Adrenal gland (tissue), 5 donors: ENCODE data around the gene SLAMF9.

Source experiments
- CTCF ChIP-seq, 6 experiments: fragments of 450-650 bp in 4 of 6; fragments of 200-600 bp in 2 of 6; sonication (generic) in 1 of 6; IDR thresholded peaks; 1 replicate in 5 of 6; 2 replicates in 1 of 6; pipeline versions ENCODE4 v1.5.1 to v1.8.0; 2016 to 2021; ENCODE audit warnings: antibody characterized with exemption in 6 of 6, mild to moderate bottlenecking in 2 of 6, moderate library complexity in 1 of 6
- POLR2A ChIP-seq, 2 donors: fragments of 450-650 bp; IDR thresholded peaks; one replicate each; pipeline ENCODE4 v1.6.1; 2017; ENCODE audit warnings: antibody characterized with exemption in 2 of 2, mild to moderate bottlenecking in 2 of 2, moderate library complexity in 1 of 2
- donor health status: DM: no; HTN: no; CAD: no.

DNA sequence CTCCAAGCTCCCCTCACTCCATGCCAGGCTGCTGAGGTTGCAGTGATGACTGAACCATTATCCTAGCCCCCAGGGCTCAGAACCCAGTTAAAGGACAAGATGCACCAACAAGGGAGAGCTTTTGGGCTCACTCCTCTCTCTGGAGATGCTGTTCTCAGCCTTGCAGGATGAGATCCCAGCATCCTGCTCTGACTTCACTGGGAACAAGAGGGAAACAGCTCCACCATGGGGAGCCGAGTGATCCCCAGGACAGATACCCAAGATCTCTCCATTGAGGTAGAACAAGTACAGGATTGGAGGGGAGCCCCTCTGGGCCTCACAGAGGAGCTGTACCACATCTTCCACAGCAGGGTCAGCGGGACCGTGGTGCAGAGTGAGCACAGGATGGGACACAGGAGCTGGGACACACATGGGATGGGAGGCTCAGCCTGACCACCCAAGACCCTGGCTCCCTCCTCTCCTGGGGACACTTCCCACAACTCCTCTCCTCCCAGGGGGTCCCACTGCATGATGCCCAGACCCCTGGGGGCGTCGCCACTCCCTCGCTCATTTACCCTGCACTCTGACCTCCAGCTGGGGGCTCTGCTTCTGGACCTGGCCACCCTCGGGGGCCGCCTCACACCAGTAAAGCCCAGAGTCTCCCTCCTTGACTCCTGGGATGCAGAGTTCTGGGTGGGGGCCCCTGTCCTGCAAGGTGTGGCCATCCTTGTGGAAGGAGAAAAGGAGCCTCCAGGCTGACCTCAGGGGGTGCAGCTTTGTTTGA lies 18.6 kb upstream of the SLAMF9 start:
- TF ChIP-seq CTCF (IDR thresholded peaks at IDR 0.05) (no peak), POLR2A (IDR thresholded peaks at IDR 0.05) (no peak)
